HG03457 (cell line): Measurements from ENCODE around the gene SORCS2.

ENCODE experiments used
- ATAC-seq: cut with Tn5 transposase; IDR thresholded peaks from one replicate; pipeline ENCODE4 v1.9.1; 2021; ENCODE audit warnings: moderate number of reproducible peaks; ENCODE audit not compliant: unreplicated experiment

Gene SORCS2

GRCh38 chr4:7761720-7762119 is 569.4 kb downstream of the SORCS2 start:
- no peak for ATAC-seq

GRCh38 chr4:7762376-7763030 is 570.2 kb downstream of the SORCS2 start:
- ATAC-seq = no peak

- no peak for ATAC-seq
Measured at GRCh38 chr4:7763106-7763505, 570.8 kb downstream of the SORCS2 start.

GRCh38 chr4:7763788-7764187 is 571.5 kb downstream of the SORCS2 start:
- no peak for ATAC-seq

- ATAC-seq = no peak
Measured at GRCh38 chr4:7764466-7764865, 572.1 kb downstream of the SORCS2 start.

GRCh38 chr4:7765666-7766065 is 573.3 kb downstream of the SORCS2 start:
- ATAC-seq = no peak

- no peak for ATAC-seq
Measured at GRCh38 chr4:7766086-7766485, 573.7 kb downstream of the SORCS2 start.

GRCh38 chr4:7766661-7767345 is 574.5 kb downstream of the SORCS2 start:
- ATAC-seq = no peak

- no peak for ATAC-seq
Measured at GRCh38 chr4:7767526-7767925, 575.2 kb downstream of the SORCS2 start.

- ATAC-seq = no peak
Measured at GRCh38 chr4:7767966-7768365, 575.6 kb downstream of the SORCS2 start.

GRCh38 chr4:7768736-7769135 is 576.4 kb downstream of the SORCS2 start:
- no peak for ATAC-seq

GRCh38 chr4:7769396-7770223 is 577.3 kb downstream of the SORCS2 start:
- ATAC-seq = no peak

- ATAC-seq = no peak
Measured at GRCh38 chr4:7770224-7771050, 578.1 kb downstream of the SORCS2 start.

GRCh38 chr4:7771056-7771455 is 578.7 kb downstream of the SORCS2 start:
- no peak for ATAC-seq

GRCh38 chr4:7771541-7772507 is 579.5 kb downstream of the SORCS2 start:
- no peak for ATAC-seq

GRCh38 chr4:7772711-7773385 is 580.5 kb downstream of the SORCS2 start:
- no peak for ATAC-seq

- no peak for ATAC-seq
Measured at GRCh38 chr4:7773401-7774180, 581.3 kb downstream of the SORCS2 start.
